GM12891 (cell line): ENCODE results near the gene TRPV5.

Experiments used
- DNase-seq: peaks from one replicate; pipeline ENCODE4 v3.0.0; 2011; ENCODE audit warnings: low spot score; ENCODE audit not compliant: insufficient read length
- FAIRE-seq: peaks from 2 replicates; lab custom pipeline; 2011; peaks lifted over from hg19 to GRCh38; lab: Jason Lieb, UNC
- PAX5 ChIP-seq: IDR thresholded peaks from 2 replicates; pipeline ENCODE4 v1.6.1; 2011; ENCODE audit warnings: low read length, moderate library complexity, mild to moderate bottlenecking; ENCODE audit not compliant: insufficient read depth, severe bottlenecking
- POLR2A ChIP-seq: IDR thresholded peaks from 2 replicates; pipeline ENCODE4 v1.6.1; 2011; ENCODE audit warnings: low read depth, low read length, control low read depth
- POLR2AphosphoS5 ChIP-seq: IDR thresholded peaks from 2 replicates; pipeline ENCODE4 v1.6.1; 2011; ENCODE audit warnings: low read depth, low read length, control low read depth
- POU2F2 ChIP-seq: IDR thresholded peaks from 2 replicates; pipeline ENCODE4 v1.6.1; 2011; ENCODE audit warnings: low read depth, mild to moderate bottlenecking, control low read depth, low read length, moderate library complexity
- SPI1 ChIP-seq: IDR thresholded peaks from 2 replicates; pipeline ENCODE4 v1.6.1; 2011; ENCODE audit warnings: low read depth, low read length, control low read depth
- TAF1 ChIP-seq: IDR thresholded peaks from 2 replicates; pipeline ENCODE4 v1.6.1; 2011; ENCODE audit warnings: low read depth, low read length, control low read depth

TRPV5 gene

DNA sequence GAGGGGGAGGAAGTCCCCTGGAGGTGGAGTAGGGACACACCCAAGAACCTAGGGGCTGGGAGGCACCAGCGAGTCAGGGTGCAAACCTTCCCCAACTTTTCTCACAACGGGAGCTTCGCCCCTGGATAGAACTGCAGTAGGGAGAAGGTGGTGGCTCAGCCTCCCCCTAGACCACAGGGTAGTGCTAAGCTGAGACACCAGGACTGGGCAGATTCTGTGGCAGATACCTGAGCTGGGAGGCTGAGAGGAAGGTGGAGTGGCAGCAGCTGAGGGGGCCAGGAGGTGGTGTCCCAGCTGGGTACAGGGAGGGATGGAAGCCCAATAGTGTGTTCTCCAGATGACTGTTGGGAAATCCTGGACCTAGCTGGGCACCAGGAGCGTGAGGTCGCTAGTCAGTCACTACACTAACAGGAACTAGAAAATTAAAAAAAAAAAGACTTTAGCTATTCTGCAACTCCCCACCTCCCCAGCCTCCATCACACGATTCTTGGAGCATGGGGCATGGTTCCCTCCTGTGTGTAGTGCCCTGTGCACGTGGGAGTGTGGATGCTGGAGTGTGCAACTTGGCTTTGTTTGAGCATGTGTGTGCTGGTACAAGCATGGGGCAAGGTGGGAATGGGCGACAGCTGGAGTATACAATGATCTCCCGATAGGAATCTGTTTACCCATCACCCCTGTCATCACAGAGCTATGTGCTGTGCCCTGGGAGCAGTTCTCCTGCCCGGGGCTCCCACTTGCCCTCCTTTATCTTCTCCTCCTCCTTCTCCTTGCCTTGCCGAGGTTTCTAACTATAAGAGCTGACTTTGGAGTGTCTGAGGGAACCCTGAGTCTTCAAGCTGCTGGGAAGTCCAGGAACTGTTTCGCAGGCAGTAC is 39.2 kb downstream of the TRPV5 start:
- FAIRE-seq (no peak), DNase-seq (no peak)
- TF ChIP-seq POU2F2: no peak
- no peak for TF ChIP-seq PAX5
- TF ChIP-seq POLR2A: no peak
- no peak for TF ChIP-seq POLR2AphosphoS5
- TF ChIP-seq TAF1: no peak
- TF ChIP-seq SPI1: no peak

DNA sequence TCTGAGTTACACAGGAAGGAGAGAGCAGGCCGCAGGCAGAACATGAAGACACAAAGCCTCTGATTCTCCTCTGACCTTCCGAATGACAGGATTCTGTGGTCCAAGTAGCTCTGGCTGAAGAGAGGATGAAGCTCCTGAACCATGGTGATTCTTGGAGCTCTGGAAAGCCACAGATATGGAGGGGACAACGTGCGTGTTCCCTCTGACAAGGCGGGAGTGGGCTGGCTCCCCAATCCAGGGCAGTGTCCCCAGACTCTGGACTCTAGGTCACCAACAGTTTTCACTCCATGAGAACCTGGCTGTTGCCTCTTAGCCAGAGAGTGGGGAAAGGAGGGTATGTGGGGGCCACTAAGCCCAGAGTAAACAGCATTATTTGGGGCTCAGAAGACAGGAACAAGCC is 40.6 kb downstream of the TRPV5 start:
- TF ChIP-seq SPI1: no peak
- no peak for TF ChIP-seq TAF1
- no peak for TF ChIP-seq PAX5
- TF ChIP-seq POLR2AphosphoS5: no peak
- TF ChIP-seq POLR2A: no peak
- no peak for TF ChIP-seq POU2F2
- DNase-seq: no peak
- no peak for FAIRE-seq

DNA sequence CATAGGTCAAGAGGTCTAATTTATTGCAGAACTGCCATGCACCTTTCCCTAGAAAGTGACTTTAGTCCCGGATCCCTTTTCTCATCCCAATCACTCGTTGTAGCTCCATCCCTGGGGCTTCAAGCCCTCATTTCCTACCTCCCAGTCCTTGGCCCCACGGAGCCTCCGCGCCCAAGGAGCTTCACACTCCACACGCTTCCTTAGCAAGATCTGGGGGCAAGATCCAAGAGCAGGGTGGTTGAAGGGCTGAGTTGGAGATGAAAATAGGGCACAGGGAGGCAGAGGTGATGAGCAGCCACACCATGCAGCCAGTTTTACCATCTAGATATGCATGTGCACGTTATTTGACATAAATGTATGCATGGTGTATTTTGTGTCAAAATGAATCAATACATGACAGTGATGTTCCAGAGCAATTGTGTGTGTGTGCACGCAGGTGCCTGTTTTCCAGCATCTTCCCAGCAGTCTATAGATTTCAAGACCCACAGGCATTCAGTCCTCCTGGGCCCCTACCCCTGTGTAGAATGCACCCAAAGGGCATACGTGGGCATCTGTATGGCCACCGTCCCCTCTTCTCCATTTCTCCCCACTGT is 42.0 kb downstream of the TRPV5 start:
- TF ChIP-seq POLR2A: no peak
- TF ChIP-seq POLR2AphosphoS5: no peak
- no peak for TF ChIP-seq PAX5
- no peak for TF ChIP-seq TAF1
- no peak for TF ChIP-seq POU2F2
- TF ChIP-seq SPI1: no peak
- FAIRE-seq (no peak), DNase-seq (no peak)

DNA sequence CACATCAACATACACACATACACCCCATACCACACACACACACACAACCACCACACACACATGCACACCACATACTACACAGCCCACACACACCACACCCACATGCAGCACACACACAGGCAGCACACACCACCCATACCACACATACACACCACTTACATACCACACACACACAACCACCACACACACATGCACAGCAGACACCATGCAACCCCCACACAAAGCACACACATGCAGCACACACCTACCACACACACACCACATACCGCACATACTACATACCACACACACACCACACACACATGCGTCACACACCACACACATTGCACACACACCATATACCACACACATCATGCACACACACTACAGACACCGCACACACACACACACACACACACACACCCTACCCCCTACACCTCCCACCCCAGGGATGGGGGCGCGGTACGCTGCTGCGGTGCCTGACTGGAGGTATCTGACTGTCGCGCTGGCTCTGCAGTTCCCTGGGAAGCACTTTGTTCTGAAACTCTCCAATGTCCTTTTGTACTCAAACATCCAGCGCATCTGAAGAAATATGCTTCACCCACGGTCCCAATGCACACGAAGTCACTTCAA is 42.6 kb downstream of the TRPV5 start:
- no peak for FAIRE-seq
- TF ChIP-seq POU2F2: no peak
- no peak for DNase-seq

DNA sequence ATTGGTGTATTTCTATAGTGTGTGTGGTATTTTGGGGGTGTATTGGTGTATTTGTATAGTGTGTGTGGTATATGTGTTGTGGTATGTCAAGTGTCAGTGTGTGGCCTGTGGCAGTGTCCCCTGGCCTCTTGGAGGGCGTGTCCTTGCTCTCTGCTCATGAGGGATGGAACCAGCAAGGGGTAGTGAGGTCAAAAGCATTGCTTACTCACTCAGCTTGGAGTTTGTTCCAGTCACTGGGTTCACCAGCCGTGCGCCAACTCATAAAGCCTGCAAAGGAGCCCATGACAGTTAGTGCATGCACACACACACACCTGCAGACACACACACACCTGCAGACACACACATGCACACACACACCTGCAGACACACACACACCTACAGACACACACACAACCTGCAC is 43.7 kb downstream of the TRPV5 start:
- no peak for TF ChIP-seq TAF1
- TF ChIP-seq POLR2AphosphoS5: no peak
- TF ChIP-seq SPI1: no peak
- no peak for TF ChIP-seq PAX5
- no peak for TF ChIP-seq POU2F2
- TF ChIP-seq POLR2A: no peak
- DNase-seq (no peak), FAIRE-seq (no peak)

DNA sequence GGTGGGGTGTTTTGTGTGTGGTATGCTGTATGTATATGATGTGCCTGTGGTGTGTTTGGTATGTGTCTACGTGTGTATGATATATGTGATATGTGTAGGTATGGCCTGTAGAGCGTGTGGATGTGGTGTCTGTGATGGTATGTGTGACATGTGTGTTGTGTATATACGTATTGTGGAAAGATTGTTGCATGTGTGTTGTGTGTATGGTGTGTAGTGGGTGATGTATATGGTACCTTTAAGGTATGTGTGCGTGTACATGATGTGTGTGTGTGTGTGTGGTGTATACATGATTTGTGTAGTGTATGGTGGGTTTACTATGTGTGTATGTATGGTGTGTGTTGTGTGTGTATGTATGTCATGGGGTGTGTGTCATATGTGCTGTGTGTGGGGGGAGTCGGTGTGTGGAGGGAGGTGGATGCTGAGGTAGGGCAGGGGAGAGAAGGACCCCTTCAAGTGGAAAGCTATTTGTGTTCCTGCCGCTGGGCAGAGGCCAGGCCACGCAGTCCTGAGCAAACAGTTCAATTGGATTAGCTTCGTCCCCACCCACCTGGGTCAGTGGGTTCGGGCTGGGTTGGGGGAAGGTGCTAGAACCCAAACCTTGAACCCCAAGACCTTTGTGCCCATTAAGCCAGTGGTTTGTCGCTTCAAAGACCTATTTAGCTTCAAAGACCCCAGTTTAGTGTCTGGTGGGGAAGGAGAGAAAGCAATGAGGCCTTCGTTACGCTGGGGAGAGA is 46.1 kb downstream of the TRPV5 start:
- FAIRE-seq (no peak), DNase-seq (no peak)
- TF ChIP-seq POLR2AphosphoS5: no peak
- no peak for TF ChIP-seq SPI1
- TF ChIP-seq POLR2A: no peak
- no peak for TF ChIP-seq TAF1
- no peak for TF ChIP-seq PAX5
- TF ChIP-seq POU2F2: no peak

DNA sequence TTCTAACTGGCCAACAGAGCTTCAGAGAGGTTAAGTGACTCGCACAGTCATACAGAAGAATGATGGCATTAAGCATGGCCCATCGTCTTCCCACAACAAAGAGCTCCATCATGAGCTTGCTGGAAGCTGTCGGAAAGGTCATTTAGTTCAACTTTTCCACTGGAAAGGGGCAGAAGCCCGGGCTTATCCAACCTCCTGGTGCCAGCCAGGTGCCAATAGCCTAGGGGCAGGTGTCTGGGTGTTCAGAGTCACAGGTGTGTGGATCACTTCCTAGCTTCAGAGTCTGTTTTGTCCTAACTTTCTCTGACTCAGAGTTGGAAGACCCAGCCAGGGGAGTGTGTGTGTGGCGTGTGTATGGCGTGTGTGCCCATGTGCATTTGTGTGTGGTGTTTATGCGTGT is 46.7 kb downstream of the TRPV5 start:
- no peak for FAIRE-seq
- DNase-seq: no peak
- TF ChIP-seq POLR2AphosphoS5 (no peak), POLR2A (no peak), PAX5 (no peak)

DNA sequence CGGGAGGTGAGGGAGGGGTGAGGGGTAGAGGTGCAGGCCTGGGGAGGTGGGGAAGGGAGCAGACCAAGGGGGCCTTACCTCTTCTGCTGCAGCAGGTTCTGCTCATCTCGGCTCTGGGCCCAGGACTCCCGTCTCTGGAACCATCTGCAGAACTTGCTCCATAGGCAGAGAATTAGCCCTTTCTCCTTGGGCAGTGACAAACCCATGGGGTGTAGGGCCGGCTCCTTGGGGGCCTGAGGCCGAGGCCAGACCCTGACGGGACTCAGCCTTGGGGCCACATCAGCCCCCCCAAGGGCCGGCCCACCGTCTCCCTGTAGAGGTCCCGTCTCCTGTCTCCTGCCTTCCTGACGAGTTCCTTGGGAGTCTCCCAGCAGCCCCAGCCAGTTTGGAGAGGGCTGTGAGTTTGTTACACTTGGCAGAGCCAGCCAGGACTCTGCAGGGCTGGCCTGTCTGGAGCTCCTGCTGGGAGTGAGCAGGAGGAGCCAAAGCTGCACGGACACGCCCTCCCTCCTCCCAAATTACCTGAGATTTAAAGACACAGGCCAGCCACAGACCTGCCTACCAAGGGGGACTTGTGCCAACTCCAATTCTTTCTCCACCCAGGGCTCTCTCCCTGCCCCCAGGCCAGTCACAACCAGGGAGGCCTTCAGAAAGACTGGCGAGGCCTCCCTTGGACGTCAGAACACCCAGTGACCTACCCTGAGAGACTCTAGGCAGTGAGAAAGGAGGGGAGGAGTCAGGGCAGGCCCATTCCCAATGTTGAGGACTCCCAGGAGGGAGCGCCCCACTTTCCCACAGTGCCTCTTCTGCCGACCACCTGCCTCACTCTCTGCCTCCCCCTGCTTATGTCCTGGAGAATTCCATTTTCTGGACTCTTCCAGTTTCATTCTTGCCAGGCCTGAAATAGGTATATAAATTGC is 48.0 kb downstream of the TRPV5 start, which contains the start of gene TRPV6:
TRPV6 (minus strand) TSS at position 435 of the 920 bp plus-strand sequence.
- DNase-seq (no peak), FAIRE-seq (no peak)
- TF ChIP-seq TAF1 (no peak), SPI1 (no peak), POU2F2 (no peak), POLR2AphosphoS5 (no peak), PAX5 (no peak), POLR2A (no peak)

DNA sequence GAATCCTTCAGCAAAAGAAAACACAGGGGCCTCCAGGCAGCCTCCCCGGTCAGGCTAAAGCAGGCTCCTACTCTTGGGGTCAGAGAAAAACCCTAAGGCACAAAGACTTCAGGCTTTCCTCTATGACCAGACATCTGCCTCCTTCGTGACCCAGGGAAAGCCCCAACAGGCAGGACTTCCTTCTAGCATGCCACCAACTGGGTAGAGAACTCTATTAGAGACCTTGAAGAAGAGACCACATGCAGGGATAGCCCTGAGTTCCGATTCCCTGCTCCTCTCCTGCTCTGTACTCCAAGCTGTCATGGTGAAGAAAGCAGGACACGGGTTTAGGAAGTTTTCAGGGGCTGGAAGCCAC is 49.3 kb downstream of the TRPV5 start:
- no peak for FAIRE-seq
- DNase-seq: no peak
- TF ChIP-seq POU2F2: no peak
- no peak for TF ChIP-seq TAF1
- TF ChIP-seq PAX5: no peak
- no peak for TF ChIP-seq POLR2AphosphoS5
